Neural cell (in vitro differentiated cells): Measurements from ENCODE around the gene HIBADH. TPM values are rescaled to one million over a fixed set of nuclear protein-coding genes. Genes with fewer than 3 reads are reported as not detected.

ENCODE experiments used
- H2AFZ ChIP-seq: fragments of 200-600, 300-800 bp; sonication (generic), shearing (Covaris generic); 2 replicates; pipeline ENCODE4 v1.6.0; 2014; ENCODE audit warnings: low read depth, mild to moderate bottlenecking, antibody characterized with exemption, low read length, moderate library complexity
- H3F3A ChIP-seq: fragments of 200-600 bp; shearing (Covaris generic); 2 replicates; pipeline ENCODE4 v1.6.1; 2016; ENCODE audit warnings: mild to moderate bottlenecking, moderate library complexity, mixed read lengths, antibody characterized with exemption, low read length; ENCODE audit not compliant: insufficient read depth, poor library complexity, severe bottlenecking
- H3K27ac ChIP-seq: fragments of 200-600, 300-800 bp; sonication (generic), shearing (Covaris generic); 2 replicates; pipeline ENCODE4 v1.5.1; 2014; ENCODE audit warnings: mild to moderate bottlenecking, low read length, moderate library complexity
- H3K27me3 ChIP-seq: fragments of 300-800, 200-600 bp; sonication (generic), shearing (Covaris generic); 2 replicates; pipeline ENCODE4 v1.6.0; 2014; ENCODE audit warnings: mild to moderate bottlenecking, low read depth, low read length, moderate library complexity; ENCODE audit not compliant: insufficient read depth
- H3K36me3 ChIP-seq: fragments of 300-800, 200-600 bp; sonication (generic), shearing (Covaris generic); 2 replicates; pipeline ENCODE4 v1.5.1; 2014; ENCODE audit warnings: mild to moderate bottlenecking, antibody characterized with exemption, low read length, moderate library complexity; ENCODE audit not compliant: insufficient read depth
- H3K4me2 ChIP-seq: fragments of 300-800, 200-600 bp; sonication (generic), shearing (Covaris generic); 2 replicates; pipeline ENCODE4 v1.6.0; 2014; ENCODE audit warnings: mild to moderate bottlenecking, low read length
- H3K4me3 ChIP-seq: fragments of 300-800, 200-600 bp; sonication (generic), shearing (Covaris generic); 2 replicates; pipeline ENCODE4 v1.5.1; 2014; ENCODE audit warnings: mild to moderate bottlenecking, low read length, moderate library complexity
- H3K79me2 ChIP-seq: fragments of 200-600 bp; shearing (Covaris generic); replicated peaks from 2 replicates; pipeline ENCODE4 v1.6.0; 2014; ENCODE audit warnings: mild to moderate bottlenecking, low read length, moderate library complexity; ENCODE audit not compliant: insufficient read depth
- H3K9ac ChIP-seq: fragments of 300-800, 200-600 bp; sonication (generic), shearing (Covaris generic); 2 replicates; pipeline ENCODE4 v1.6.1; 2016; ENCODE audit warnings: mild to moderate bottlenecking, low read length, mixed read lengths
- H3K9me2 ChIP-seq: fragments of 200-600 bp; shearing (Covaris generic); 2 replicates; pipeline ENCODE4 v1.6.1; 2016; ENCODE audit warnings: mild to moderate bottlenecking, low read length, mixed read lengths; ENCODE audit not compliant: insufficient read depth
- H3K9me3 ChIP-seq: fragments of 200-600, 300-800 bp; sonication (generic), shearing (Covaris generic); 2 replicates; pipeline ENCODE4 v1.6.1; 2016; ENCODE audit warnings: mild to moderate bottlenecking, mixed run types, low read length, moderate library complexity, mixed read lengths
- H4K20me1 ChIP-seq: fragments of 200-600 bp; shearing (Covaris generic); 2 replicates; pipeline ENCODE4 v1.6.1; 2016; ENCODE audit warnings: mild to moderate bottlenecking, mixed run types; ENCODE audit not compliant: insufficient read depth
- EP300 ChIP-seq: fragments of 450-650 bp; conservative IDR thresholded peaks from 2 replicates; pipeline ENCODE4 v1.6.1; 2014; ENCODE audit warnings: antibody characterized with exemption, mild to moderate bottlenecking, moderate library complexity; ENCODE audit not compliant: poor library complexity, severe bottlenecking
- EZH2 ChIP-seq: fragments of 200-600, 300-800 bp; shearing (Covaris generic), sonication (generic); IDR thresholded peaks from 2 replicates; pipeline ENCODE4 v1.6.1; 2014; ENCODE audit warnings: antibody characterized with exemption, low read length, borderline replicate concordance, mild to moderate bottlenecking; ENCODE audit not compliant: insufficient read depth, poor library complexity, severe bottlenecking
- MXI1 ChIP-seq: fragments of 450-650 bp; conservative IDR thresholded peaks from 2 replicates; pipeline ENCODE4 v1.6.1; 2014; ENCODE audit warnings: antibody characterized with exemption, mild to moderate bottlenecking; ENCODE audit not compliant: poor library complexity, severe bottlenecking
- POLR2AphosphoS5 ChIP-seq: IDR thresholded peaks from 2 replicates; pipeline ENCODE4 v1.6.1; 2012
- RAD21 ChIP-seq: fragments of 450-650 bp; conservative IDR thresholded peaks from 2 replicates; pipeline ENCODE4 v1.6.1; 2014; ENCODE audit warnings: antibody characterized with exemption, mild to moderate bottlenecking, moderate library complexity
- SMC3 ChIP-seq: fragments of 450-650 bp; conservative IDR thresholded peaks from 2 replicates; pipeline ENCODE4 v1.6.1; 2014; ENCODE audit warnings: antibody characterized with exemption, mild to moderate bottlenecking, moderate library complexity; ENCODE audit not compliant: poor library complexity
- TAF1 ChIP-seq: IDR thresholded peaks from 2 replicates; pipeline ENCODE4 v1.6.1; 2012; ENCODE audit warnings: low read depth
- polyA plus RNA-seq: library from polyadenylated mRNA; depleted of rRNA; stranded (reverse); fragments of >200 nt; gene quantifications from 2 replicates; pipeline ENCODE4 v1.2.3, GENCODE V29; 2014
- TF ChIP-seq, protein P1 (sequence below): IDR thresholded peaks from 2 replicates; pipeline ENCODE4 v1.6.1; 2012; ENCODE audit warnings: borderline replicate concordance
- TF ChIP-seq, protein P2 (sequence below): fragments of 450-650 bp; IDR thresholded peaks from 2 replicates; pipeline ENCODE4 v1.5.1; 2014; ENCODE audit warnings: antibody characterized with exemption, mild to moderate bottlenecking, moderate library complexity; ENCODE audit not compliant: poor library complexity, severe bottlenecking

HIBADH gene
- polyA plus RNA-seq, 1 donor from 2014 or later = 14.4 TPM

DNA sequence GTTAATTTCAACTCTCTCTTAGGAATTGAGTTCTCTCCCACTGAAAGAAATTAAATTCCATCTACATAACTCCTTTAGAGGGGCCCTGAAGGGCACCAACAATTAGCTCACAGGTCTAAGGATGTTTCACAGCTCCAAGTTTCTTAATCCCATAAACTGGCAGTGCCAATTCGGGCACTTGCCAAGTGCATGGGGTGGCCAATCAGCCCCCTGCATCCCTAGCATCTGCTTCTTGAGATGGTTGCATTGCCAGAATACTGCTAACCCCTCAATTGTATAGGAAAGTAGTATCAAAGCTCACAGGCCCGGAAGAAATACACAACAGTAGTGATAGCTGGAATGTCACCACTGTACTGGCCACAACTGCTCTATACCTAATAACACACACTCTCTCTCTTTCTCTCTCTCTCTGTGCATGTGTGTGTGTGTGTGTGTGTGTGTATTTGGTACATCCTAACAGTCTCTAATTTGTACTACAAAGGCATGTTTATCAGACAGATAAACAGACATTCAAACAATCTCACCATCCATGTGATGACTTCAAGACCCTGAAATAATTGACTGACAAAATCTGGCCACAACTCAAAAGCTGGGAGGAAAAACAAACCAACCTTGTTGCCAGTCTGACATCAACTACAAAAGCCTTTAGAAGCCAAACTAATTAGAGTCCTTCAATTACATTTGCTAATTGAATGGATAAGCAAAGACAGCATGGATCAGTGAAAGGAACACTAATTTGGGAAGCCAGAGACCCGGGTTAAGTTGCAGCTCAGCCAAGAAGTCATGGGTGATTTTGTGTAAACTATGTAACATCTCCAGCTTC is 27.8 kb downstream of the HIBADH start:
- Histone ChIP-seq H3K9ac (no peak overlapping the region), H3K4me3 (no peak overlapping the region), H3K9me3 (no peaks in the 10 kb centered on the region), H3K36me3 (no peaks in the 10 kb centered on the region), H3K9me2 (no peaks in the 10 kb centered on the region), H3K4me2 (no peak overlapping the region), H3K79me2 (no peaks in the 10 kb centered on the region), H3K27ac (no peak overlapping the region), H2AFZ (no peak overlapping the region), H4K20me1 (no peaks in the 10 kb centered on the region), H3K27me3 (no peaks in the 10 kb centered on the region), H3F3A (no peaks in the 10 kb centered on the region)
- TF ChIP-seq SMC3 (no peak), EP300 (no peak), POLR2AphosphoS5 (no peak), TAF1 (no peak), RAD21 (no peak), MXI1 (no peak)
- TF ChIP-seq, protein P1, sequence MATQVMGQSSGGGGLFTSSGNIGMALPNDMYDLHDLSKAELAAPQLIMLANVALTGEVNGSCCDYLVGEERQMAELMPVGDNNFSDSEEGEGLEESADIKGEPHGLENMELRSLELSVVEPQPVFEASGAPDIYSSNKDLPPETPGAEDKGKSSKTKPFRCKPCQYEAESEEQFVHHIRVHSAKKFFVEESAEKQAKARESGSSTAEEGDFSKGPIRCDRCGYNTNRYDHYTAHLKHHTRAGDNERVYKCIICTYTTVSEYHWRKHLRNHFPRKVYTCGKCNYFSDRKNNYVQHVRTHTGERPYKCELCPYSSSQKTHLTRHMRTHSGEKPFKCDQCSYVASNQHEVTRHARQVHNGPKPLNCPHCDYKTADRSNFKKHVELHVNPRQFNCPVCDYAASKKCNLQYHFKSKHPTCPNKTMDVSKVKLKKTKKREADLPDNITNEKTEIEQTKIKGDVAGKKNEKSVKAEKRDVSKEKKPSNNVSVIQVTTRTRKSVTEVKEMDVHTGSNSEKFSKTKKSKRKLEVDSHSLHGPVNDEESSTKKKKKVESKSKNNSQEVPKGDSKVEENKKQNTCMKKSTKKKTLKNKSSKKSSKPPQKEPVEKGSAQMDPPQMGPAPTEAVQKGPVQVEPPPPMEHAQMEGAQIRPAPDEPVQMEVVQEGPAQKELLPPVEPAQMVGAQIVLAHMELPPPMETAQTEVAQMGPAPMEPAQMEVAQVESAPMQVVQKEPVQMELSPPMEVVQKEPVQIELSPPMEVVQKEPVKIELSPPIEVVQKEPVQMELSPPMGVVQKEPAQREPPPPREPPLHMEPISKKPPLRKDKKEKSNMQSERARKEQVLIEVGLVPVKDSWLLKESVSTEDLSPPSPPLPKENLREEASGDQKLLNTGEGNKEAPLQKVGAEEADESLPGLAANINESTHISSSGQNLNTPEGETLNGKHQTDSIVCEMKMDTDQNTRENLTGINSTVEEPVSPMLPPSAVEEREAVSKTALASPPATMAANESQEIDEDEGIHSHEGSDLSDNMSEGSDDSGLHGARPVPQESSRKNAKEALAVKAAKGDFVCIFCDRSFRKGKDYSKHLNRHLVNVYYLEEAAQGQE = no peak
- TF ChIP-seq, protein P2, sequence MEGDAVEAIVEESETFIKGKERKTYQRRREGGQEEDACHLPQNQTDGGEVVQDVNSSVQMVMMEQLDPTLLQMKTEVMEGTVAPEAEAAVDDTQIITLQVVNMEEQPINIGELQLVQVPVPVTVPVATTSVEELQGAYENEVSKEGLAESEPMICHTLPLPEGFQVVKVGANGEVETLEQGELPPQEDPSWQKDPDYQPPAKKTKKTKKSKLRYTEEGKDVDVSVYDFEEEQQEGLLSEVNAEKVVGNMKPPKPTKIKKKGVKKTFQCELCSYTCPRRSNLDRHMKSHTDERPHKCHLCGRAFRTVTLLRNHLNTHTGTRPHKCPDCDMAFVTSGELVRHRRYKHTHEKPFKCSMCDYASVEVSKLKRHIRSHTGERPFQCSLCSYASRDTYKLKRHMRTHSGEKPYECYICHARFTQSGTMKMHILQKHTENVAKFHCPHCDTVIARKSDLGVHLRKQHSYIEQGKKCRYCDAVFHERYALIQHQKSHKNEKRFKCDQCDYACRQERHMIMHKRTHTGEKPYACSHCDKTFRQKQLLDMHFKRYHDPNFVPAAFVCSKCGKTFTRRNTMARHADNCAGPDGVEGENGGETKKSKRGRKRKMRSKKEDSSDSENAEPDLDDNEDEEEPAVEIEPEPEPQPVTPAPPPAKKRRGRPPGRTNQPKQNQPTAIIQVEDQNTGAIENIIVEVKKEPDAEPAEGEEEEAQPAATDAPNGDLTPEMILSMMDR = no peak

DNA sequence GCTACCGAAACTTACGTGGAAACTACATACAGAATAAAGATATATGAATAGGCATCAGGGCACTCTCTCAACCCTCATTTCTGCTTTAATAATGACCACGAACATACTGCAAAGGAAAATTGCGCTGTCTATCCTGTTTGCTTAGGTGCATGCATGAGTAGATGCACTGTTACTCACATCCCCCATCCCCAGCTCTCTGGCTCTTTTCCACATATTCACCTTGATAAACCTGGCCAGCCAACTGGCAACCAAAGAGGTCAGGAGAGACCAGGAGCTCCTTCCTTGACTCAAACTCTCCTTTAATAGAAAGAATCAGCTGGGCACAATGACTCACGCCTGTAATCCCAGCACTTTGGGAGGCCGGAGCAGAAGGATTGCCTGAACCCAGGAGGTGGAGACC is 29.6 kb downstream of the HIBADH start:
- Histone ChIP-seq H3K27me3 (no peaks in the 10 kb centered on the region), H2AFZ (no peak overlapping the region), H3K9me2 (no peaks in the 10 kb centered on the region), H3K4me2 (no peak overlapping the region), H4K20me1 (no peaks in the 10 kb centered on the region), H3K79me2 (no peaks in the 10 kb centered on the region), H3K9ac (no peak overlapping the region), H3K27ac (no peak overlapping the region), H3K36me3 (no peaks in the 10 kb centered on the region), H3K9me3 (no peaks in the 10 kb centered on the region), H3F3A (no peaks in the 10 kb centered on the region), H3K4me3 (no peak overlapping the region)
- TF ChIP-seq, protein P1 = no peak
- TF ChIP-seq, protein P2 = no peak
- no peak for TF ChIP-seq EZH2
- no peak for TF ChIP-seq SMC3
- no peak for TF ChIP-seq POLR2AphosphoS5
- no peak for TF ChIP-seq EP300
- TF ChIP-seq MXI1 = no peak
